GM12872 (cell line): ENCODE measurements around the gene CAB39.

Experiments
- CTCF ChIP-seq: IDR thresholded peaks from 3 replicates; pipeline ENCODE4 v1.5.1; 2011; ENCODE audit warnings: low read depth, mild to moderate bottlenecking, low read length, moderate library complexity; ENCODE audit not compliant: insufficient read depth

The CAB39 gene

GRCh38 chr2:230685178-230685577 is 27.5 kb upstream of the CAB39 start:
- no peak for TF ChIP-seq CTCF

- TF ChIP-seq CTCF = no peak
These were observed 25.1 kb upstream of the CAB39 start for GRCh38 chr2:230687498-230687897.

GRCh38 chr2:230688490-230688889 is 24.2 kb upstream of the CAB39 start:
- TF ChIP-seq CTCF = no peak

GRCh38 chr2:230690439-230690838 is 22.2 kb upstream of the CAB39 start:
- no peak for TF ChIP-seq CTCF

GRCh38 chr2:230691005-230691647 is 21.5 kb upstream of the CAB39 start:
- TF ChIP-seq CTCF = no peak

GRCh38 chr2:230692760-230693159 is 19.9 kb upstream of the CAB39 start:
- TF ChIP-seq CTCF = no peak

- no peak for TF ChIP-seq CTCF
These were observed 19.2 kb upstream of the CAB39 start for GRCh38 chr2:230693411-230693810.

GRCh38 chr2:230694241-230694640 is 18.4 kb upstream of the CAB39 start:
- TF ChIP-seq CTCF = no peak
